DOHH2 (cell line): Measurements from ENCODE around the gene RNF223.

ENCODE experiments used
- CTCF ChIP-seq: fragments of 200-600 bp; sonication (generic); IDR thresholded peaks from one replicate; pipeline ENCODE4 v1.5.1; 2014; ENCODE audit warnings: antibody characterized with exemption, mild to moderate bottlenecking, low read depth, low read length; ENCODE audit not compliant: poor library complexity, severe bottlenecking
- EZH2phosphoT487 ChIP-seq: fragments of 200-600 bp; sonication (generic); IDR thresholded peaks from 2 replicates; pipeline ENCODE4 v1.6.1; 2017; ENCODE audit warnings: borderline replicate concordance, mild to moderate bottlenecking, antibody characterized with exemption, low read length, moderate library complexity, mixed read lengths

GRCh38 chr1:1080951-1081310 is 6.8 kb upstream of the RNF223 start:
- no peak for TF ChIP-seq EZH2phosphoT487
- no peak for TF ChIP-seq CTCF
